HepG2 (cell line): ENCODE results near the gene PNKD. TPM values are rescaled to one million over a fixed set of nuclear protein-coding genes. Genes with fewer than 3 reads are reported as not detected.

Source experiments
- ATAC-seq: fragments of 200-7000 bp; cut with Tn5 transposase; 3 replicates; pipeline ENCODE4 v1.9.1; 2020; ENCODE audit warnings: mild to moderate bottlenecking, moderate library complexity
- BruUV-seq: library from RNA; stranded (reverse); fragments of 400-500 nt; replicated peaks from 2 replicates; lab custom pipeline; 2021; lab: Mats Ljungman, UMichigan
- CTCF ChIA-PET: fragments of 300-600 bp; formaldehyde crosslinking; extraction: SDS; loops from one replicate; lab custom pipeline; 2021; ENCODE audit warnings: low total read pairs, inconsistent platforms, low intra/inter-chr PET ratio; lab: Yijun Ruan, JAX
- POLR2A ChIA-PET: fragments of 350-600 bp; sonication (Branson Sonifier 250); formaldehyde crosslinking; loops from one replicate; lab custom pipeline; 2020; ENCODE audit warnings: antibody characterized with exemption, inconsistent platforms; lab: Yijun Ruan, JAX
- DNase-seq: peaks from one replicate; pipeline ENCODE4 v3.0.0-alpha.2; 2015; ENCODE audit warnings: low spot score
- FAIRE-seq: peaks from 3 replicates; lab custom pipeline; 2011; peaks lifted over from hg19 to GRCh38; lab: Jason Lieb, UNC
- H2AFZ ChIP-seq: one replicate; pipeline ENCODE4 v1.6.1; 2011; ENCODE audit warnings: low read length, inconsistent platforms
- H3K27ac ChIP-seq: fragments of 300-600 bp; 3 replicates; pipeline ENCODE4 v1.8.0; 2011; ENCODE audit warnings: mixed run types, mild to moderate bottlenecking, mixed read lengths, low read length, inconsistent platforms; ENCODE audit not compliant: insufficient read depth; ENCODE audit errors: extremely low read length
- H3K27me3 ChIP-seq, 2 experiments: fragments of 200-600 bp in 1 of 2; 2 replicates in 1 of 2; 3 replicates in 1 of 2; pipeline versions ENCODE4 v1.6.0 to v1.8.0; 2011; ENCODE audit warnings: low read length in 2 of 2, mild to moderate bottlenecking in 2 of 2, moderate library complexity in 2 of 2, inconsistent platforms in 1 of 2; ENCODE audit not compliant: insufficient read depth in 2 of 2, control insufficient read depth in 1 of 2
- H3K36me3 ChIP-seq, 2 experiments: fragments of 200-600 bp in 1 of 2; replicated peaks in 1 of 2; 2 replicates in 1 of 2; 3 replicates in 1 of 2; pipeline versions ENCODE4 v1.5.1 to v1.8.0; 2011; ENCODE audit warnings: low read length in 2 of 2, inconsistent platforms in 1 of 2; ENCODE audit not compliant: insufficient read depth in 2 of 2, control insufficient read depth in 1 of 2
- H3K4me1 ChIP-seq: 2 replicates; pipeline ENCODE4 v1.5.1; 2012; ENCODE audit warnings: low read length, inconsistent platforms; ENCODE audit not compliant: insufficient read depth
- H3K4me2 ChIP-seq: 2 replicates; pipeline ENCODE4 v1.6.0; 2011; ENCODE audit warnings: low read depth, low read length, inconsistent platforms
- H3K4me3 ChIP-seq, 3 experiments: fragments of 200-600 bp in 1 of 3; sonication (generic), shearing (Covaris generic) in 1 of 3; replicated peaks in 1 of 3; 2 replicates each; pipeline ENCODE4 v1.5.1; 2011 to 2016; ENCODE audit warnings: low read length in 3 of 3, inconsistent platforms in 2 of 3, low read depth in 2 of 3, mild to moderate bottlenecking in 2 of 3, control low read depth in 1 of 3, mixed read lengths in 1 of 3; ENCODE audit not compliant: insufficient read depth in 1 of 3
- H3K79me2 ChIP-seq: one replicate; pipeline ENCODE4 v1.6.1; 2011; ENCODE audit warnings: low read length, inconsistent platforms; ENCODE audit not compliant: insufficient read depth
- H3K9ac ChIP-seq: 2 replicates; pipeline ENCODE4 v1.6.0; 2011; ENCODE audit warnings: mild to moderate bottlenecking, low read depth, low read length, inconsistent platforms; ENCODE audit not compliant: insufficient read depth
- H3K9me3 ChIP-seq: 2 replicates; pipeline ENCODE4 v1.5.1; 2012; ENCODE audit warnings: mild to moderate bottlenecking, low read length
- H4K20me1 ChIP-seq: 2 replicates; pipeline ENCODE4 v1.6.0; 2011; ENCODE audit warnings: inconsistent platforms, mild to moderate bottlenecking, low read length, moderate library complexity; ENCODE audit not compliant: insufficient read depth
- ATF1 ChIP-seq: IDR thresholded peaks from 2 replicates; pipeline ENCODE4 v1.6.1; 2016; ENCODE audit warnings: mild to moderate bottlenecking, control low read depth
- FIP1L1 ChIP-seq: fragments of 200-400 bp; formaldehyde crosslinking; IDR thresholded peaks from 2 replicates; pipeline ENCODE4 v1.6.1; 2018; ENCODE audit warnings: low read depth, mild to moderate bottlenecking, low read length, moderate library complexity, borderline replicate concordance; ENCODE audit not compliant: insufficient read depth
- RFX1 ChIP-seq: fragments of 450-650 bp; IDR thresholded peaks from 2 replicates; pipeline ENCODE4 v1.6.1; 2017
- ZBTB42 ChIP-seq: sonication (generic); formaldehyde crosslinking; IDR thresholded peaks from 2 replicates; pipeline ENCODE4 v1.5.0; 2020; ENCODE audit warnings: mild to moderate bottlenecking, missing genetic modification reagents
- WGBS: methylation state at CpG from one replicate; pipeline ENCODE4 v1.1.6; 2017; ENCODE audit warnings: low lambda C conversion rate; 5-methylcytosine and 5-hydroxymethylcytosine counted together
- in situ Hi-C: cut with HindIII; loops from 2 replicates; pipeline ENCODE4 v1.10.0; 2017; ENCODE audit warnings: low pct_unique_long_range_greater_than_20kb; ENCODE audit not compliant: extremely low pct_ligation_motif_present
- intact Hi-C: fragments of 100-400 bp; cut with micrococcal nuclease; formaldehyde crosslinking; loops from one replicate; pipeline ENCODE4 v1.10.0; 2022; ENCODE audit not compliant: unreplicated experiment
- polyA plus RNA-seq, 8 experiments: library from polyadenylated mRNA; depleted of rRNA in 3 of 8; stranded (reverse) in 7 of 8; unstranded in 1 of 8; fragments of >200 nt; fragmentation: Illumina TruSeq in 4 of 8; extraction: Trizol in 4 of 8; gene quantifications; 2 replicates each; pipeline versions ENCODE4 v1.2.1 to v1.2.3, GENCODE V29; 2011 to 2016; ENCODE audit warnings: low read depth in 4 of 8, missing spikeins in 1 of 8, mixed read lengths in 1 of 8; ENCODE audit not compliant: insufficient read depth in 1 of 8
- total RNA-seq, 5 experiments: library from RNA; depleted of rRNA; stranded (reverse); fragments of >200 nt; fragmentation: Illumina TruSeq; extraction: Trizol; gene quantifications; 2 replicates each; pipeline ENCODE4 v1.2.3, GENCODE V29; 2016; ENCODE audit warnings: low read depth in 1 of 5

PNKD gene
- total and polyA plus RNA-seq, 2 of the 13 experiments (the other 11 are each of a cell fraction or from before 2014, with no cell fraction given), result 55.9 to 80.4 TPM

- H3K36me3 ChIP-seq, result peaks cover 10 to 12% of the 10 kb centered on the region in 2 experiments
Measured at GRCh38 chr2:218341381-218341780, 71.1 kb downstream of the PNKD start.

GRCh38 chr2:218342837-218343236, 72.5 kb downstream of the PNKD start:
- H3K27me3 ChIP-seq, result no peaks in the 10 kb centered on the region
- no peak for TF ChIP-seq RFX1
- no peaks in the 10 kb centered on the region for H3K4me1 ChIP-seq
- no peaks in the 10 kb centered on the region for H4K20me1 ChIP-seq
- no peak for FAIRE-seq
- over 99% methylated on average over 5 of the region's 5 CpGs for WGBS
- no TSS peak for BruUV-seq
- H3K36me3 ChIP-seq, result peaks cover 9 to 10% of the 10 kb centered on the region in 2 experiments
- H3K9ac ChIP-seq, result no peak overlapping the region
- no peaks in the 10 kb centered on the region for H3K79me2 ChIP-seq
- no peaks in the 10 kb centered on the region for H3K9me3 ChIP-seq
- no peak overlapping the region for H3K4me3 ChIP-seq
- in situ Hi-C loops, result no loop called here
- DNase-seq, result no peak
- no peak for ATAC-seq
- intact Hi-C loops, result no loop called here
- no peak overlapping the region for H3K27ac ChIP-seq
- ChIA-PET POLR2A (interaction anchor here (3.4 kb wide), 1 partner anchor 20 kb away, joined by 10 read pairs; no protein-coding TSS in a partner anchor), CTCF (no interaction called here)
- H3K4me2 ChIP-seq, result no peak overlapping the region
- H2AFZ ChIP-seq, result no peak overlapping the region

More at GRCh38 chr2:218341381-218341780, 71.1 kb downstream of the PNKD start:
- ChIA-PET CTCF (no interaction called here), POLR2A (interaction anchor here (3.4 kb wide), 1 partner anchor 18 kb away, joined by 10 read pairs; no protein-coding TSS in a partner anchor)
- Histone ChIP-seq H3K4me3 (no peak overlapping the region), H3K4me2 (no peak overlapping the region), H3K9me3 (no peaks in the 10 kb centered on the region), H3K27ac (no peak overlapping the region), H3K4me1 (no peaks in the 10 kb centered on the region), H3K9ac (no peak overlapping the region), H3K27me3 (no peaks in the 10 kb centered on the region), H3K79me2 (no peaks in the 10 kb centered on the region), H2AFZ (no peak overlapping the region), H4K20me1 (no peaks in the 10 kb centered on the region)
- FAIRE-seq (no peak), DNase-seq (no peak), ATAC-seq (no peak)
- WGBS, result 90% methylated on average over 8 of the region's 8 CpGs
- intact Hi-C loops, result no loop called here
- BruUV-seq, result no TSS peak
- TF ChIP-seq FIP1L1 (no peak), ATF1 (CRISPR knock-in tag) (no peak), ZBTB42 (no peak)
- in situ Hi-C loops, result no loop called here
